Activated naive CD4-positive, alpha-beta T cell treated with Interleukin-2 at 50 U/mL for 16 hours (primary cell): ENCODE results near the gene TNNI3K.

Experiments used
- DNase-seq: peaks from one replicate; pipeline ENCODE4 v3.0.0-alpha.2; 2020

The TNNI3K gene

DNA sequence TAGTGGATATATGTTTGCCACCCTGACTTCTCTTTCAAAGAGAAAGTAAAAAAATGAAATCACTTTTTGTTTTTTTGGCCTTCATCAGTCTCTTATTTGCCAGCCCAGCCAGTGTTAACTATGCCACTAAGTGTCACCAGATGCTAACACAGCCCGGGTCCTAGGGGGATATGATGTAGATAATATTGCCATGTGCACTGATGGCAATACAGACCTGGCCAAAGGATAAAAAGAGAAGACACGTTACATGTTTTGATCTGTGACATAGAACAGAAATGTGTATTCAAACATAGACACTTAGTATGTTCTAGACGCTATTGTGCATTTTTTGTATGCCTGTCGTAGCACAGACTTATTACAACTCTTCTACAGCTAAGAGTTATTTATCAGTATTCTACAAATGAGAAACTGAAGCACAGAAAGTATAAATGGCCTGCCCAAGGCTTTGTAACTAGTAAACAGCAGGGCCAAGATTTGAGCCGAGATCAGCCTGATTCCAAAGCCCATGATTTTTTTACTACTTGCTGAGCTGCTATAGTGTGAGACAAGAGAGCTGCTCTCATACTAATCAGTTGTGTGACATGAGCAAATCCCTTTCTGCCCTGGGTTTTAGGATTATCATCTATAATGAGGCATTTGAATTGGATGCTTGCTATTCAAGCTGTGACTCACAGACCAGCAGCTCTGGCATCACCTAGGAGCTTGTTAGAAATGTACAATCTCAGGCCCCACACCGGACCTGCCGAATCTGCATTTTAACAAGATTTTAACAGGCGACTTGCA lies 270.9 kb downstream of the TNNI3K start:
- no peak for DNase-seq

GRCh38 chr1:74508449-74508848 lies 273.3 kb downstream of the TNNI3K start:
- no peak for DNase-seq

DNA sequence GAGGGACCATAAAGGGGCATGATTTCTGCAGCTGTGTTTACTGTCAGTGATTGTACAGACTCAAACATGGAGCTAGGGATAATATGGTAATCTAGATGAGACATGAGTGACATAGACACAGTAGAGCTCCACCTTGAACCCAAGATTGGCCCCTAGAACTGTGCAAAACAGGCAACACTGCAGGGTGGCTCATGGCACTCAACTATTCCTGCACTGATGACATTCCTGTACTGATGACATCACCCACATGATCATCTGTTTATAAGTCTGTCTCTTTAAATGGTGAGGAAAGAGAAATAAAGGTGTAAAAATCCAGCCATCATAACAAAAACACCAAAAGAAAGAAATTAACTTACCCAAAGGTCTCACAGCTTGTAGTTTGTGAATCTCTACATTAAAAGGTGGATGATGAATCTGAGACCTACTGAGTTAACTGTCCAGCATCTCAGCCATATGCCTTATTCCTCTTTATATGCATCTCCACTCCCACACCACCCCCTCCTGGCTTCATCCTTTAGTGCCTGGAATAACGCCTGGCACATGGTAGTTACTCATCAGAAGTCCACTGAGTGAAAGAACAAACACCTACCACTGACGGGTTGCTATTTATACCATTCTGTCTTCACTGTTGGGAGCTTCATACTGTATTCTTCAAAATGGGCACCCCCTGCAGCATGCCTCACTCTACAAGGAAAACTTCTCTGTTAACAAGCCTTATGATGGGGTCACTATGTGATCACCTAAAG lies 277.2 kb downstream of the TNNI3K start, which contains the start of gene LRRC53:
TSS of gene LRRC53 (minus strand) at position 442 of the 746 bp plus-strand sequence. CDS start 29,262 bp downstream, outside the sequence.
- DNase-seq = no peak

GRCh38 chr1:74513411-74514300 lies 278.5 kb downstream of the TNNI3K start:
- DNase-seq = no peak

GRCh38 chr1:74517599-74518051 lies 282.4 kb downstream of the TNNI3K start:
- DNase-seq = no peak

GRCh38 chr1:74522148-74522547 lies 287.0 kb downstream of the TNNI3K start:
- DNase-seq = no peak

GRCh38 chr1:74523873-74524480 lies 288.8 kb downstream of the TNNI3K start:
- DNase-seq = no peak

DNA sequence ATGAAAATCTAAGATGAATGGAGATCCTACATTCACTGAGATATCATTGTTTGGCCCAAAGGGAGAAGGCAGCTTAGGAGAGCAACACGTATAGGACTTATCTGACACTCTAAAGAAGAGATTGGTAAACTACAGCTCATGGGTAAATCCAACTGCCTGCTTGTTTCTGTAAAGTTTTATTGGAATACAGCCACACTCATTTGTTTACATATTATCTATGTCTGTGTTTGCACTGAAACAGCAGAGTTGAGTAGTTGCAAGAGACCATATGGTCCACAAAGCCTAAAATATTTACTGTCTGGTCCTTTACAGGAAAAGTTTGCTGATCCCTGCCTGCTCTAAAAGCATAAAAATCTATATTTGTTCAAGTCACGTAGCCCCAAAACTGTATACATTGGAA lies 291.5 kb downstream of the TNNI3K start:
- DNase-seq = no peak

DNA sequence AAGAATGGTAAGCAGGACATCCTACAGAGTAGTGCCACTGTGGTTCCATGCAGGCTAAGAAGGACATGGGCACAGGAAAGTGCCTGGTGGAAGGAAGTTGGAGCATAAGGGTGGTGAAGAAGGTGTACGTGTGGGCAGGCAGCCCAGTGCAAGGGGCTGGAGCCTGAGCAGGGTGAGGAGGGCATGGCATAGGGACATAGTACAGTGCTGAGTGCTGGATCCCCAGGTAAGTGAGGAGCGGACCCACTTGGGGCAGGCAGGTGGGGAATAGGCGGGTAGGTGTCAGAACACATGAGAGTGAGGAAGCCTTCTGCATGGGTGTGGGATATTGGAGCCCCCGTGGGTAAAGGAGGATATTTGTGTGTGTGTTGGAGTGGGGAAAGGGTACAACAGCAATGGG lies 292.9 kb downstream of the TNNI3K start:
- DNase-seq = no peak

GRCh38 chr1:74530892-74531291 lies 295.7 kb downstream of the TNNI3K start:
- no peak for DNase-seq

GRCh38 chr1:74531796-74532195 lies 296.6 kb downstream of the TNNI3K start:
- DNase-seq = no peak

DNA sequence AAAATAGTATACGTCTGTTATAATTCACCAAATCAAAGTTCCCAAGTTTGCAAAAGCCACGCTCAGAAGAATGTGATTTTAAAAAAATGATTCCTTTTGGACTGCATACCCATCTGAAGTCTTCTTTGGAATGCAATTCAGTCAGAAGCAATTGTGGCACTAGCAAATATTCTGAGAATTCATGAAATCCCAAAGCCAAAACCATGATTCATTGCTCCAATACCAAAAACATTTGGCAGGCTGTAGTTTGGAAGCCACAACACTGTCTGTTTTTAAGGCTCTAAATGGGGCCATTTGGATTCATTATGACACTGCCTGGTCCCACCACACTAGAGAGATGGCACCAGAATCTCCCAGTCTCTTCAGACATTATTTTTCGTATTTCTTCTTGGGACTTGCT lies 299.1 kb downstream of the TNNI3K start:
- no peak for DNase-seq

GRCh38 chr1:74545821-74546220 lies 310.6 kb downstream of the TNNI3K start:
- DNase-seq = no peak

DNA sequence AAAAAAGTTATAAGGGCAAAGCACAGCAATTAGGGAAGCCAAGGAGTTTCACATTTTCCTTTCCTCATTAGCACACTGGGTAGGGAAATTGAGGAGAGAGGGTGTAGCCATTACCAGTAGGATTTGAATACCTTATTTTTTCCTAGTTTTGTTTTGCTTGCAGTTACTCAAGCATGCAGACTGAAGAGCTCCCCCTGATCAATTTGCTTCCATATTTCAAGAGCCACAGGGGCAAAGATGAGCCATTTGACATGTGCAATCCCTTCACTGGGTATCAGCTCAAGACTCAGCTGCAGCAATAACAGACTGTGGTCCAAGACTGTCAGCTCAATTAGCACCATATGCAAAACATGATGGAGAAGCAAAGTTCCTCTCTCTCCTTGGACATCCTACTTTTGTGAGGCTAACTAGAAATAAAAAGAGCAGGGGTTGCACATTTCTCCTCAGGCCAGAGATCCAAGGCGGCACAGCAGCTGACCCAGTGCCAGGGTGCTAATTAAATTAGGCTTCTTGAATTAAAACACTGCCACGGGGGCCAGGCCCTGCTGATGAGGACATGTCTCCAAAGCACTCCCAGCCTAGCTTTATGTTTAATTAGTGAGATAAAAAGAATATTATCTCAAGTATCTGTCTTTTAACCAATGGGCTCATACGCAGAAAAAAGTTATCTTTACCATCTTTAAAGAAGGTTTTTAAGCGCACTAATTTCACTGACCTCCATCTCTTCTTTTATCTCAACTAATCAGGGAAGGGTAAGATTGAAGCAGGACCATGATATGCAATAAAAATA lies 314.0 kb downstream of the TNNI3K start:
- DNase-seq = no peak

- no peak for DNase-seq
These were observed 314.7 kb downstream of the TNNI3K start for GRCh38 chr1:74549932-74550331.

DNA sequence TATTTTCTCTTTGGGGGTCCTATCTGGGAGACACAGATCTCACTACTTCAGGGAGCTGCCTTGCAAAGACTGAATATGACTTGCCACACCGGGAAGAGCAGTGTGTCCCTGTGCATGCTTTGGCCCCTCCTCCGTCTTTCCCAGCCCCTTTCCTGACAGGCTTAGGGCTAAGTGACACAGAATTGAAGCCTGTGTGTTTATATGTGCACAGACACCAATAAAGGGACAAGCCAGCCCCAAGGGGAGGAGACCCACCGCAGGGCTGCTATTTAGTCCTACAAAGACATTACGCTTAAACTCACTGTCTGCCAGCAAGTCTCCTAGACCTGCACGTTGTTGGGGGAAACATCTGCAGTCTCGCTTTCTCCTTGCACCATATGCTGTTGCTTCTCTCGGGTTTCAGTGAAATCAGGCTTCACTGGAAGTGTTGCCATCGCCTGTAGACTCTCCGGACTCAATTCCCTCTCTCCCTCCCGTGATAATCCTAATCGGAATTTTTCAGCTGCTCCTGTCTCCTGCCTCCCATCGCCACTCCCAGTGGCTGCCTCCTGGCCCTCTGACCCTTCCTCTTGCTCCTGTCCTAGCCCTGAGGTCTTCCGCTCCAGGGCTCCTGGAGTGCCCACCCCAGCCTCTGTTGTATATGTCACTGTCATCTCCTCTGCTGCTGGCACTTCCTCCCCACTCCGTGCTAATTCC lies 335.8 kb downstream of the TNNI3K start:
- no peak for DNase-seq

GRCh38 chr1:74571493-74571800 lies 336.3 kb downstream of the TNNI3K start:
- no peak for DNase-seq

GRCh38 chr1:74571891-74572290 lies 336.7 kb downstream of the TNNI3K start:
- DNase-seq = no peak

DNA sequence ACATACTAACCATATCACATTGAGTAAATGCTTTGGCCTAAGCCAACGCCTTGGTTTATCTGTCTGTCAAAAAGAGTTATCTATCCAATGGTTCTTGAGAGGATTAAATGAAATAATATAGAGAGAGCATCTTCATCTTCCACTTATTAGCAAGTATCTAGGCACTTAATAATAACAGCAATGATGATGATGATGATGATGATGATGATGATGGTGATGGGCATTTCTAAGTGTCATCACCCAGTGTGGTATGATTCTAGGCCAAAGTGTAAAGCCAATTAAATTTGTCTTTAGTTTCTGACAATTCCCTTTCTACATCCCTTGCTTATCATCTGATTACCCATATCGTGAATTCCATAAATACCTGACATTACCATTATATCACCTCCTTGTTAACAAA lies 342.9 kb downstream of the TNNI3K start:
- DNase-seq = no peak

GRCh38 chr1:74579425-74579824 lies 344.2 kb downstream of the TNNI3K start:
- DNase-seq = no peak

DNA sequence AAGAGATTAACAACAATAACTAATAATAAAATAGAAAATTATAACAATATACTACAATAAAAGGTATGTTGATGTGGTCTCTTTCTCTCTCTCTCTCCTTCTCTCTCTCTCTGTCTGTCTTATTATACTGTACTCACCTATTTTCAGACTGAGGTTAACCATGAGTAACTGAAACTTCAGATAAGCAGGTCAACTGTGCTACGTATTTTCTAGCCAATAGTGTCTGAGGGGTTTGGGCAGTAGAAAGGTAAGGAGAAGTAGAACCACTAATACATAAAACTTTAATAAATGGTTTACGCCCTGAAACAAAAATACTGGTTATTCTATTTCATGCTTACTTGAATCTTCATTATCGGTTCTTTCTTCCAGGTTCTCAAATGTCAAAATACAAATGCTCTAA lies 348.2 kb downstream of the TNNI3K start:
- no peak for DNase-seq
